ENCODE results near the gene LCP2. TPM values are rescaled to one million over a fixed set of nuclear protein-coding genes. Genes with fewer than 3 reads are reported as not detected.

The LCP2 gene
- total RNA-seq, 2 donors from 2014 or later: 3.9 to 6.5 TPM

GRCh38 chr5:170200876-170201275 is 96.7 kb downstream of the LCP2 start:
- Histone ChIP-seq H3K36me3 (no peaks in the 10 kb centered on the region), H3K27me3 (no peaks in the 10 kb centered on the region), H3K4me1 (no peaks in the 10 kb centered on the region), H3K4me3 (no peak overlapping the region), H3K9me3 (no peaks in the 10 kb centered on the region), H3K27ac (no peak overlapping the region)
- TF ChIP-seq CTCF (IDR thresholded peaks at IDR 0.05): no peak
- no peak for DNase-seq (ENCODE audit: low spot score)

Other genes with a start within 250 kb of the LCP2 start
- gene FOXI1, start 191.9 kb downstream of the LCP2 start, total RNA-seq: not detected
- not detected for gene C5orf58, start 64.8 kb downstream of the LCP2 start, total RNA-seq
- gene KCNMB1, start 91.6 kb upstream of the LCP2 start, total RNA-seq: under 1 TPM; 0.74 to 0.83 TPM
- not detected for gene KCNIP1, start 206.2 kb upstream of the LCP2 start, total RNA-seq